Neural progenitor cell (in vitro differentiated cells): ENCODE measurements around the gene SNX25. TPM values are rescaled to one million over a fixed set of nuclear protein-coding genes. Genes with fewer than 3 reads are reported as not detected.

Experiments used
- DNase-seq: peaks from one replicate; pipeline ENCODE4 v3.0.0-alpha.2; 2016; ENCODE audit warnings: low spot score
- H2AFZ ChIP-seq: fragments of 200-600 bp; sonication (generic); replicated peaks from 2 replicates; pipeline ENCODE4 v1.6.1; 2016; ENCODE audit warnings: antibody characterized with exemption
- H3F3A ChIP-seq: fragments of 200-600 bp; sonication (generic); 2 replicates; pipeline ENCODE4 v1.6.1; 2016; ENCODE audit warnings: antibody characterized with exemption, low read depth
- H3K27ac ChIP-seq: fragments of 200-600 bp; sonication (generic); 2 replicates; pipeline ENCODE4 v1.5.1; 2016; ENCODE audit warnings: mild to moderate bottlenecking
- H3K27me3 ChIP-seq: fragments of 200-600 bp; sonication (generic); 2 replicates; pipeline ENCODE4 v1.6.1; 2016; ENCODE audit warnings: mild to moderate bottlenecking, moderate library complexity
- H3K36me3 ChIP-seq: fragments of 200-600 bp; sonication (generic); 2 replicates; pipeline ENCODE4 v1.5.1; 2016
- H3K4me1 ChIP-seq: fragments of 200-600 bp; sonication (generic); 2 replicates; pipeline ENCODE4 v1.6.1; 2016; ENCODE audit warnings: mixed run types
- H3K4me2 ChIP-seq: fragments of 200-600 bp; sonication (generic); 2 replicates; pipeline ENCODE4 v1.6.1; 2016
- H3K4me3 ChIP-seq: fragments of 200-600 bp; sonication (generic); 2 replicates; pipeline ENCODE4 v1.5.1; 2016
- H3K79me2 ChIP-seq: fragments of 200-600 bp; sonication (generic); 2 replicates; pipeline ENCODE4 v1.6.1; 2016; ENCODE audit warnings: low read depth
- H3K9ac ChIP-seq: fragments of 200-600 bp; sonication (generic); 2 replicates; pipeline ENCODE4 v1.6.1; 2016
- H3K9me3 ChIP-seq: fragments of 200-600 bp; sonication (generic); 2 replicates; pipeline ENCODE4 v1.5.1; 2016; ENCODE audit warnings: low read depth
- H4K20me1 ChIP-seq: fragments of 200-600 bp; sonication (generic); 2 replicates; pipeline ENCODE4 v1.6.1; 2016; ENCODE audit warnings: low read depth
- H3K27ac Mint-ChIP-seq: 3 replicates; pipeline ENCODE4 v1.8.0; 2021; ENCODE audit warnings: mixed read lengths
- H3K27me3 Mint-ChIP-seq: 2 replicates; pipeline ENCODE4 v1.8.0; 2022; ENCODE audit warnings: low read depth, mild to moderate bottlenecking, inconsistent platforms, moderate library complexity, mixed read lengths; ENCODE audit not compliant: insufficient read depth
- H3K36me3 Mint-ChIP-seq: 3 replicates; pipeline ENCODE4 v1.8.0; 2021; ENCODE audit warnings: mixed read lengths
- H3K4me1 Mint-ChIP-seq: 3 replicates; pipeline ENCODE4 v1.8.0; 2021; ENCODE audit warnings: mixed read lengths
- H3K4me3 Mint-ChIP-seq: 3 replicates; pipeline ENCODE4 v1.8.0; 2021; ENCODE audit warnings: mild to moderate bottlenecking, moderate library complexity, mixed read lengths
- H3K9me3 Mint-ChIP-seq: 3 replicates; pipeline ENCODE4 v1.8.0; 2020; ENCODE audit warnings: mixed read lengths
- EZH2 ChIP-seq: fragments of 200-600 bp; sonication (generic); IDR thresholded peaks from 2 replicates; pipeline ENCODE4 v1.6.1; 2017; ENCODE audit warnings: antibody characterized with exemption, mild to moderate bottlenecking, moderate library complexity
- EZH2phosphoT487 ChIP-seq: fragments of 200-600 bp; sonication (generic); IDR thresholded peaks from 2 replicates; pipeline ENCODE4 v1.6.1; 2017; ENCODE audit warnings: antibody characterized with exemption
- total RNA-seq: library from RNA; depleted of rRNA; stranded (reverse); fragments of >200 nt; gene quantifications from 2 replicates; pipeline ENCODE4 v1.2.3, GENCODE V29; 2015; ENCODE audit warnings: low replicate concordance
- TF ChIP-seq, protein P1 (sequence below): fragments of 200-600 bp; sonication (generic); IDR thresholded peaks from 2 replicates; pipeline ENCODE4 v1.5.1; 2017; ENCODE audit warnings: antibody characterized with exemption, mild to moderate bottlenecking

The SNX25 gene
- total RNA-seq, 1 donor from 2014 or later: 50.8 TPM

DNA sequence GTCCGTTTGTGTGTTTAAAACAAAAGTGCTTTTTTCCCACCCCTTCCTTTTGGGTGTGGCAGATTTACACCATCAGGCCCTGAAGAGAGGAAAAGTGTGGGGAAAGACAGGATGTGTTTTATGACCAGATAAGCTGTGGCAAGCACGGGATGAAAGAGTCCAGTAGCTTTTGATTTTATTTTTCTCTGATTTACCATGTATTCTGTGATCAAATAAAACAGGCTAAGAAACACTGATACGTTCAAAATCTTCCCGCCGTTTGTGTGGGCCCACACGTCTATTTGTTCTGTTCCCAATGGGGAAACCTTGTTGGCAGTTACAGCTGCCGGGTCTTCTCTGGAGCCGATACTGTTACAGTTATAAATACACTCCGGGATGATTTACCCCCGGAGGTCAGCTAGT, 175.5 kb downstream of the SNX25 start:
- no peaks in the 10 kb centered on the region for H3K27me3 ChIP-seq
- H3F3A ChIP-seq: no peaks in the 10 kb centered on the region
- Mint-ChIP-seq H3K9me3 (peaks cover 10% of the 10 kb centered on the region), H3K4me1 (no peaks in the 10 kb centered on the region), H3K27me3 (peaks cover 8% of the 10 kb centered on the region), H3K27ac (no peak overlapping the region), H3K36me3 (peaks cover 5% of the 10 kb centered on the region), H3K4me3 (no peak overlapping the region)
- no peaks in the 10 kb centered on the region for H4K20me1 ChIP-seq
- peaks cover 6% of the 10 kb centered on the region for H3K9me3 ChIP-seq
- H3K4me3 ChIP-seq: no peak overlapping the region
- peaks cover 7% of the 10 kb centered on the region for H3K4me1 ChIP-seq
- H3K27ac ChIP-seq: no peak overlapping the region
- H3K79me2 ChIP-seq: no peaks in the 10 kb centered on the region
- TF ChIP-seq, protein P1, sequence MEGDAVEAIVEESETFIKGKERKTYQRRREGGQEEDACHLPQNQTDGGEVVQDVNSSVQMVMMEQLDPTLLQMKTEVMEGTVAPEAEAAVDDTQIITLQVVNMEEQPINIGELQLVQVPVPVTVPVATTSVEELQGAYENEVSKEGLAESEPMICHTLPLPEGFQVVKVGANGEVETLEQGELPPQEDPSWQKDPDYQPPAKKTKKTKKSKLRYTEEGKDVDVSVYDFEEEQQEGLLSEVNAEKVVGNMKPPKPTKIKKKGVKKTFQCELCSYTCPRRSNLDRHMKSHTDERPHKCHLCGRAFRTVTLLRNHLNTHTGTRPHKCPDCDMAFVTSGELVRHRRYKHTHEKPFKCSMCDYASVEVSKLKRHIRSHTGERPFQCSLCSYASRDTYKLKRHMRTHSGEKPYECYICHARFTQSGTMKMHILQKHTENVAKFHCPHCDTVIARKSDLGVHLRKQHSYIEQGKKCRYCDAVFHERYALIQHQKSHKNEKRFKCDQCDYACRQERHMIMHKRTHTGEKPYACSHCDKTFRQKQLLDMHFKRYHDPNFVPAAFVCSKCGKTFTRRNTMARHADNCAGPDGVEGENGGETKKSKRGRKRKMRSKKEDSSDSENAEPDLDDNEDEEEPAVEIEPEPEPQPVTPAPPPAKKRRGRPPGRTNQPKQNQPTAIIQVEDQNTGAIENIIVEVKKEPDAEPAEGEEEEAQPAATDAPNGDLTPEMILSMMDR: no peak
- TF ChIP-seq EZH2 (no peak), EZH2phosphoT487 (no peak)
- no peak overlapping the region for H3K4me2 ChIP-seq
- H3K9ac ChIP-seq: no peak overlapping the region
- no peak for DNase-seq
- H2AFZ ChIP-seq: no peak overlapping the region
- H3K36me3 ChIP-seq: no peaks in the 10 kb centered on the region

DNA sequence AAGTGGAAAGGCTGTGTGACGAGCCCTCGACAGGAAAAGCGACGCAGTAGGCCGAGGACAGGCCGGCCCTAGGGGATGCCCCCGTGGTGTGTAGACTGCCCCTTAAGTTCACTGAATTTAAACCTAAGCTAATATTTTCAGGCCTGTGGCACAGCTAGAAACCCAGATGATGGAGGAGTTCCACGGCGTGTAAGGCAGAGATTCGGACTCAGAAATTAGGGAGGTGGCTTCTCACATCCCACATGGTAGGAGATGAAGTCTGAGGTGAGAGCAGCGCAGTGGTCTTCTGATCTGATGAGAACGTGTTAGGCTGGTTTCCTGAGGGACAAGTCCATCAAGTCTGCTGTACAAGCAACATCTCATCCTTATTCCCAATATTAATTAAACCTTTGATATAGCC, 178.6 kb downstream of the SNX25 start:
- Histone ChIP-seq H4K20me1 (no peaks in the 10 kb centered on the region), H3K79me2 (no peaks in the 10 kb centered on the region), H2AFZ (no peak overlapping the region), H3K9me3 (no peaks in the 10 kb centered on the region), H3K27ac (no peak overlapping the region), H3K4me2 (no peak overlapping the region), H3K4me3 (no peak overlapping the region), H3K36me3 (no peaks in the 10 kb centered on the region), H3K9ac (no peak overlapping the region), H3F3A (no peaks in the 10 kb centered on the region), H3K27me3 (no peaks in the 10 kb centered on the region), H3K4me1 (peaks cover 7% of the 10 kb centered on the region)
- DNase-seq: no peak
- Mint-ChIP-seq H3K4me3 (no peak overlapping the region), H3K36me3 (peaks cover 2% of the 10 kb centered on the region), H3K27ac (no peak overlapping the region), H3K4me1 (no peaks in the 10 kb centered on the region), H3K27me3 (peaks cover 6% of the 10 kb centered on the region), H3K9me3 (peaks cover 7% of the 10 kb centered on the region)
- TF ChIP-seq, protein P1: no peak
- TF ChIP-seq EZH2phosphoT487 (no peak), EZH2 (no peak)

DNA sequence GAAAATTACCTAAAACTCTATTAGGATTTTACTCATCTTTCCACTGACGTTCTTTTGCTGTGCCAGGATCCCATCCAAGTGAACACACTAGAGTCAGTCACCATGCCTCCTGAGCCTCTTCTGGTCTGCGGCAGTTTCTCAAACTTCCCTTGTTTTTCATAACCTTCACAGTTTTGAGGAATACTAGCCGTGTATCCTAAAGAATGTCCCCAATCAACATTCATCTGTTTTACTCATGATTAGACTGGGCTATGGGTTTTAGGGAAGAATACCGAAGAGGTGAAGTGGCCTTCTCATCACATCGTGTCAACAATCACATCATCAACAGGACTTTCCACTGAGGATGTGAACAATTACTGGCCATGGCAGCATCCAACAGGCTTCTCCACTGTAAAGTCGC, 181.5 kb downstream of the SNX25 start:
- Histone ChIP-seq H4K20me1 (no peaks in the 10 kb centered on the region), H3K4me1 (peaks cover 5% of the 10 kb centered on the region), H3K9ac (no peak overlapping the region), H3K79me2 (no peaks in the 10 kb centered on the region), H3F3A (peaks cover 15% of the 10 kb centered on the region), H3K9me3 (no peaks in the 10 kb centered on the region), H3K27me3 (peaks cover 12% of the 10 kb centered on the region), H3K36me3 (no peaks in the 10 kb centered on the region), H3K27ac (no peak overlapping the region), H3K4me2 (no peak overlapping the region), H2AFZ (no peak overlapping the region), H3K4me3 (no peak overlapping the region)
- Mint-ChIP-seq H3K36me3 (peaks cover 2% of the 10 kb centered on the region), H3K27me3 (peaks cover 9% of the 10 kb centered on the region), H3K4me3 (no peak overlapping the region), H3K9me3 (peaks cover 7% of the 10 kb centered on the region), H3K27ac (no peak overlapping the region), H3K4me1 (peaks cover 14% of the 10 kb centered on the region)
- no peak for DNase-seq
- TF ChIP-seq EZH2: no peak
- no peak for TF ChIP-seq EZH2phosphoT487
- TF ChIP-seq, protein P1: no peak
